Subcutaneous adipose tissue (tissue), 4 donors: ENCODE results near the gene IL17B. TPM values are rescaled to one million over a fixed set of nuclear protein-coding genes. Genes with fewer than 3 reads are reported as not detected.

Experiments used
- total RNA-seq, 4 donors: library from RNA; depleted of rRNA; stranded (reverse); fragments of >200 nt; gene quantifications; one replicate each; pipeline ENCODE4 v1.1.0, GENCODE V29; 2016
- TF ChIP-seq, protein P1 (sequence below): fragments of 450-650 bp; IDR thresholded peaks from one replicate; pipeline ENCODE4 v1.5.1; 2016; ENCODE audit warnings: low read depth, mild to moderate bottlenecking, control low read depth, antibody characterized with exemption, moderate library complexity

IL17B gene
- total RNA-seq, 4 donors from 2014 or later = not detected

DNA sequence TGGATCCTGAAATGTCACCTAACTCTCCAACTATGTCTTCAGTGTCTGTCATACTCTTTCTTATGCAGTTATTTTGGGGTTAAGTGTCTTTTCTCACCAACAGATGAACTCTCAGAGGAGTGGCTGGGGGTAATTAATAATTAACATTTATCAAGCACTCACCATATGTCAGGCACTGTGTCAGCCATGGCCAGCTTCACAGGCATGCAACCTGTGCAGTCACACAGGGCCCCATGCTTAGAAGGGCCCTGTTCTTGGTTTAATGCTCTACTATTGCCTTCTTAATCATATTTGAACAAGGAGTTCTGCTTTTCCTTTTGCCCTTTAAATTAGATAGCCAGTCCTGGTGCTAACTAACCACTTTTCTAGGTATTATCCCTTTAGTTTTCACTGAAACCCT lies 37.2 kb downstream of the IL17B start:
- TF ChIP-seq, protein P1, sequence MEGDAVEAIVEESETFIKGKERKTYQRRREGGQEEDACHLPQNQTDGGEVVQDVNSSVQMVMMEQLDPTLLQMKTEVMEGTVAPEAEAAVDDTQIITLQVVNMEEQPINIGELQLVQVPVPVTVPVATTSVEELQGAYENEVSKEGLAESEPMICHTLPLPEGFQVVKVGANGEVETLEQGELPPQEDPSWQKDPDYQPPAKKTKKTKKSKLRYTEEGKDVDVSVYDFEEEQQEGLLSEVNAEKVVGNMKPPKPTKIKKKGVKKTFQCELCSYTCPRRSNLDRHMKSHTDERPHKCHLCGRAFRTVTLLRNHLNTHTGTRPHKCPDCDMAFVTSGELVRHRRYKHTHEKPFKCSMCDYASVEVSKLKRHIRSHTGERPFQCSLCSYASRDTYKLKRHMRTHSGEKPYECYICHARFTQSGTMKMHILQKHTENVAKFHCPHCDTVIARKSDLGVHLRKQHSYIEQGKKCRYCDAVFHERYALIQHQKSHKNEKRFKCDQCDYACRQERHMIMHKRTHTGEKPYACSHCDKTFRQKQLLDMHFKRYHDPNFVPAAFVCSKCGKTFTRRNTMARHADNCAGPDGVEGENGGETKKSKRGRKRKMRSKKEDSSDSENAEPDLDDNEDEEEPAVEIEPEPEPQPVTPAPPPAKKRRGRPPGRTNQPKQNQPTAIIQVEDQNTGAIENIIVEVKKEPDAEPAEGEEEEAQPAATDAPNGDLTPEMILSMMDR = no peak

DNA sequence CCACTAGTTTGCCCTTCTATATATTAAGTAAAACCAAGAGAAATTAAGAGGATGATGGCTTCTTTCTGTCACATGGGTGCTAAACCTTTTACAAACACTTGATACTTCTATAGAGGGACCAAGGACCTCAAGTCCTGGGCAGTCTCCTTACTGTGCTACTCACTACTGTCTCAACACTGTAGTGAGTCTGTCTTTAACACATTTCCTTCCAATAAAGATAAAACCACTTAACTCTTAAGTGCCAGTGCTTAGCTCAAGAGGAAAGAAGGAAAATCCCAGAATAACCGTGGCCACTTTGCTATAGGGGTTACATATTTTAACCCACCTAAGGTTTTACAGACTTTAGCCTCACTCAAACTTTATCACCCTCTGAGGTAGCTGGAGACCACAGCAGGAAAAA lies 38.2 kb downstream of the IL17B start:
- TF ChIP-seq, protein P1 = no peak

DNA sequence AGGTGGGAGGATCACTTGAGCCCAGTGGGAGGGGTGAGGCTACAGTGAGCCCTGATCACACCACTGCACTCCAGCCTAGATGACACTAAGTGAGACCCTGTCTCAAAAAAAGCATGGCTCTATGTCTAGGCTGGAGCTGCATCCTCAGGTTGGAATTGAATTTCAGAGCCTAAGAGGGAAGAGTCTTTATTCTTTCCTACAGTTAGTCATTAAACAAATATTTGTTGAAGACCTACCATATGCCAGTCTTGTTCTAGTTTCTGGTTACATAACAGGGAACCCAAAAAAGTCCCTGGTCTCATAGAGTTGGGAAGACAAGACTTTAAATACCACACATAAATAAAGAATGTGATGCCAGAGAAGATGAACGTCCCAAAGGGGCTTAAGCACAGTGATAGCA lies 40.7 kb downstream of the IL17B start:
- TF ChIP-seq, protein P1 = no peak

DNA sequence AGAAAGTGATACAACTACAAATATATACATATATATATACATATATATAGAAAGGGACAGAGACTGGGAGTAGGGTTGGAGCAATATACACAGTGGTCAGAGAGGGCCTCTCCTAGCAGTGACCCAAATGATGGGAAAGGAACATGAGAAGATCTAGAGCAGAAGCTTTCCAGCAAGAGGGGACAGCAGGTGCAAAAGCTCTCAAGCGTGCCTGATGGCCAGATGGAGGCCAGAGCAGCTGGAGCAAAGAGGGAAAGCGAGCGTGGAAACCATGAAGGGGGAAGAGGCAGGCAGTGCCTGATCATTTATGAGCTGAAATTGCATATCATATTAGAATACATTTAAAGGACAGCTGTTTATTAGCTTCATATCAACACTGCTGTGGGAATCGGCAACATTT lies 41.4 kb downstream of the IL17B start:
- TF ChIP-seq, protein P1 = no peak

DNA sequence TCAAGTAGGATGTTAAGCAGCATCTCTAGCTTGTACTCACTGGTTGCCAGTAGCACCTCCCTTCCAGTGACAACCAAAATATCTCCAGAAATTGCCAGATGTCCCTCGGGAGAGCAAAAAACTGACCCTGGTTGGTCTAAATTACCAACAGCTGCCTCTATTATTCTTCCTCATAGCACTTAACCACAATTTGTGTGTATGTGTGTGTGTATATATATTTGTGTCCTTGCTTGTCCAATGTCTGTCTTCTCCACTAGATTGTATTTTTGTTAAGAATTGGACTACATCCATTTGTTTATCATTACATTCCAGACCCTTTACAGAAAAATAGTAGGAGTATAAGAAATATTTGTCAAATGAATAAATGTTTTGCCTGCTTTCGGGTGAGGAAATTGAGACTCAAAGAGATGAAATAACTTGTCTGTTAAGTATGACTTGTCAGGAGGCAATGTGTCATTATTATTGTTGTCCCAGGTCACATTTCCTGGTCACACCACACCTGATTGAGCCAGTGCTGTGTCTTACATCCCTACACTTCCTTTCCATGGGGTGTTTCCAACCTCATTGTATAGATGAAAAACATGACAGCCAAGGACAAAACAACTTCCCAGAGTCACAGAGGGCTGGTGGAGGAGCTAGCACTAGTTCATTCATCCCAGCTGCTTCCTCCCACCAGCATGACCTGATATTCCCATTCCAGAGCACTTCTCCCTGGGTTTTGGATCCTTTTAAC lies 45.2 kb downstream of the IL17B start:
- TF ChIP-seq, protein P1 = no peak

DNA sequence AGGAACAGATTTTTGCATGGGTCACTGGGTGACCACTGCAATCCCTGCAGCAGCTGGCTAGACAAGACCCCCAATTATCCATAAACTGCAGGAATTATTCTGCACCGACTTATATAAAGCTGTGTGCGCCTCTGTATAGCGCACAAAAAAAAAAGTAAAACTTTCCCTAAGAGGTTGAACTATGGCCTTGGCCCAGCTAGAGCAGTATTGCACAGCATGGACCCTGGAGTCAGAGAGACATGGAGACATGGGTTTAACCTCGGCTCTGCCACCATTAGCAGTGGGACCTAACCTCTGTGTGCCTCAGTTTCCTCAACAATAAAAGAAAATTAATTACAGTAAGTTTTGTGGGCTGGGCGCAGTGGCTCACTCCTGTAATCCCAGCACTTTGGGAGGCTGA lies 50.9 kb downstream of the IL17B start:
- TF ChIP-seq, protein P1 = no peak

DNA sequence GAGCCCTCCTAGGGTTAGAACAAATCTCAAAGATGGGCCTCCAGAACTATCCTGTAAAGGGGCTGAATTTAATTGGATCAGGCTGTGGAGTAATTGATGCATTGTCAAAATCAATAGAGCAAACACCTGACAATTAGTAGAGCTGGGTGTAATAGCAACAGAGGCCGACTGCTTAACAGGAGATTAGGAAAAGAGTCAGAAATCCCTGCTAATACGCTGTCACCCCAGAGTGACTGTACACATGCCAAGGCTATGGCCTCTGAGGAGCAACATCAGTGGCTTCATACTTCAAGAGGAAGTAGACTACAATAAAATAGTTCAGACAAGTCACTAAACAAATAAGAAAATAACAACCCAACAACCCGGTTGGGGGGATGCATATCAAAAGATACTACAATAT lies 52.5 kb downstream of the IL17B start:
- TF ChIP-seq, protein P1 = no peak
